ENCODE results near the gene COLEC12.
A peak's percentile ranks its signal among the peaks of the same experiment; 100 is the strongest.

COLEC12 gene

DNA sequence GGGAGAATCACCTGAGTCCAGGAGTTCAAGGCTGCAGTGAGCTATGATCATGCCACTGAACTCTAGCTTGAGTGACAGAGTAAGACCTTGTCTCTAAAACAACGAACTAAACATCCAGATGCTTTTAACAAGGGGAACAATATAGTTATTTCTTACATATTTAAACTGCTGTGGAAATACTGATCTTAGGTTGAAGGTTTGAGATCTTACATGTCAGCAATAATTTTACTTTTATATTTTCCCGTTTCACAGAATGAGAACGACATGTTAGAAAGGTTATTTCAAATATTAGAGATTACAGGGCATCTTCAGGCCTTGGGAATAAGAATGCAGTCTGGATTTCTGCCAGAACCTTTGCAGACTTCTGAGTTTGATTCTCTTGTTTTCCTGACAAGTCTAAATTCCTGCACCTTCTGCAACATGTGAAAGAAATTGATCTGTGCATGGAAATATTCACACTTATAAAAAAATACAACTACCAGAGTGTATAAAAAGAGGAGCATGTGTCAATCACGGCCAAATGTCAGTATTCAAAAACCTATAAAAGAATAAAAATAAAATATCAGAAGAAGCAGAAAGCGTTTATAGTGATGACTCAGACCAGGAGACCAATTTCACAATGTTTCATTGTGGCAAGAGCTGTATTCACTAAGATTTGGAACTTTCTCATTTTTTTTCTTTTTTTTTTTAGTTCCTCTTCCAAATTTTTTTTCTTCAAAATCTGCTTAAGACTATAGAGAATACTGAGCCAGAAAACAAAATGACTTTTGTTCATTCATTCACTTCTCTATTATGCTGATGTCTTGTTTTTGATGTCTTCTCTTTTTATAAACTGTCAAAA lies 29.6 kb downstream of the COLEC12 start:
- no peak for DNase-seq (ENCODE audit: extremely low read depth, low read depth)
- TF ChIP-seq CTCF (IDR thresholded peaks at IDR 0.05; ENCODE audit: low read depth, low read length, missing control alignments) = no peak
- no peak overlapping the region for H3K4me3 ChIP-seq (replicated peaks; ENCODE audit: low read depth, low read length)

- DNase-seq (ENCODE audit: extremely low read depth, low read depth) = peak; percentile 74
- peak; percentile 9 for TF ChIP-seq CTCF (IDR thresholded peaks at IDR 0.05; ENCODE audit: low read depth, low read length, missing control alignments)
- H3K4me3 ChIP-seq (replicated peaks; ENCODE audit: low read depth, low read length) = no peak overlapping the region
These were observed 31.3 kb downstream of the COLEC12 start for GRCh38 chr18:468955-469790.

- no peak overlapping the region for H3K4me3 ChIP-seq (replicated peaks; ENCODE audit: low read depth, low read length)
- TF ChIP-seq CTCF (IDR thresholded peaks at IDR 0.05; ENCODE audit: low read depth, low read length, missing control alignments) = no peak
- DNase-seq (ENCODE audit: extremely low read depth, low read depth) = no peak
These were observed 36.5 kb downstream of the COLEC12 start for GRCh38 chr18:463827-464541.

DNA sequence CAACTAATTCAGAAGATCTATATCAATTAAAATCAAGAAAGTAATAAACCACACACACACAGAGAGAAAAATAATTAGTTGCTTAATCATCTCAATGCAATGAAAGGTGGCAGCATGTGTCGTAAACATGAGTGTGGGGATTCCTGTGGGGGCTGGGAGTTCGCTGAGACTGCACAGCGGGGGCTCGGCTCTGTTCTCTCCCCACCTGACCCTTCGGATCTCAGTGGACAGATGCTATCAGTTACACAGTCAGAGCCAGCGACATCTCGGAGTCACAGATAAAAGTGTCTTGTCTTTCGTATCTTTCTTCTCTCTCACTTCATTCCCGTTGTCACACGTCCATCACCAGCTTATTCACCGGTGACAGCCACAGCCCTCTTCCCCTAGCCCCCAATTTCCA lies 37.1 kb downstream of the COLEC12 start:
- TF ChIP-seq CTCF (IDR thresholded peaks at IDR 0.05; ENCODE audit: low read depth, low read length, missing control alignments) = no peak
- H3K4me3 ChIP-seq (replicated peaks; ENCODE audit: low read depth, low read length) = no peak overlapping the region
- no peak for DNase-seq (ENCODE audit: extremely low read depth, low read depth)

DNA sequence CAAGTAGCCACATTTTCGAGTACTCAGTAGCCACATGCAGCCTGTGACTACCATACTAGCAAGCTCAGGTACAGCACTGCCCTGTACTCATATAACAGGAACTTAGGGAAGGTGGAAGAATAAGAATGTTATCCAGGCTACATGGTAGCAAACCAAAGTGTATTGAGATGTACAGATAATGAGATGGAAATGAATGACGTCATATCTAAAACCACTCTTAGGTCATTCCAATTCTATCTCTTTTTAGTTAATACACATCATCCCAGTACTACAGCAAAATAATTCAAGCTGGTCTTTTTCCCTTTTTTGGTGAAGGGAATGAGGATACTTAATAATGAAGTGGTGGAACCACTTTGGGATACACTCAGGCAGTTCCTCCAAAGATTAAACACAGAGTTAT lies 38.7 kb downstream of the COLEC12 start:
- no peak for DNase-seq (ENCODE audit: extremely low read depth, low read depth)
- no peak overlapping the region for H3K4me3 ChIP-seq (replicated peaks; ENCODE audit: low read depth, low read length)
- TF ChIP-seq CTCF (IDR thresholded peaks at IDR 0.05; ENCODE audit: low read depth, low read length, missing control alignments) = no peak

DNA sequence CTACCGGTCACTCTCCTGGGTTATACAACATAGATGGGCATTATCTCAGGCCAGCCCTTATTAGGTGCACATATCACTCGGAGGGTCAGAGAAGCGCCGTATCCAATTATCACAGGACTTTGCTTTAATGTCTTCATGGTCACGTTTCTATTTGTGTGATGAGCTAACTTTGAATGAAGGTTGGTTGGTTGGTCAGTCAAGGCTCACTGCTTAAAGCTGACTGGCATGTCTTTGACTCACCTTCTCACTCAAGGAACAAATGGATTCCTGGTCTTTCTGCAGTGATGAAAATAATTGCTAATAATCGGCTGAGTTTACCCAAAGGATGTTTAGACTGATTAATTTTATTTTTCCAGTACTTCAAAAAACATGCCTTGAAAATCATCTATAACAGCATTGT lies 39.7 kb downstream of the COLEC12 start:
- no peak overlapping the region for H3K4me3 ChIP-seq (replicated peaks; ENCODE audit: low read depth, low read length)
- no peak for TF ChIP-seq CTCF (IDR thresholded peaks at IDR 0.05; ENCODE audit: low read depth, low read length, missing control alignments)
- DNase-seq (ENCODE audit: extremely low read depth, low read depth) = no peak

Data from HFF-Myc (cell line).